Esophagus muscularis mucosa (tissue), 3 donors: Measurements from ENCODE around the gene DAW1.

Experiments
- POLR2A ChIP-seq: fragments of 450-650 bp; IDR thresholded peaks from one replicate; pipeline ENCODE4 v1.6.1; 2017; ENCODE audit warnings: antibody characterized with exemption, moderate library complexity, mild to moderate bottlenecking, low read depth
- TF ChIP-seq, protein P1 (sequence below), 3 experiments: fragments of 200-600 bp in 2 of 3; fragments of 450-650 bp in 1 of 3; sonication (generic) in 2 of 3; IDR thresholded peaks; one replicate each; pipeline ENCODE4 v1.5.1; 2017 to 2019; ENCODE audit warnings: antibody characterized with exemption in 3 of 3, mild to moderate bottlenecking in 2 of 3, moderate library complexity in 1 of 3

DNA sequence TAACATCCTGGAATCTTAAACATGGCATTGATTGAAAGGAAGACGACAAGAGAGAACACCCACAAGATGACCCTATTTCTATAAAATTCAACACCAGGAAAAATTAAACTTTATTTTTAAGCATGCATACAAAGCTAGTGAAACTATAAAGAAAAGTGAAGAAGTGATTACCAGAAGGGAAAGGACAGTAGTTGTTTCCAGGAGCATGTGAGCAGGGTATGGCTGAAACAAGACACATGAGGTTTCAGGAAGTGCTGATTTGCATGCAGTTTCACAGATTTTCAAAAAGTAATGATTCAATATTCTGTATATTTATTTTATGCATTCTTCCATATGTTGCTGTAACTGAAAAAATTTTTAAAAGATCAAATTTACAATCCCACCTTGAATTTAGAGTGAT, 24.6 kb upstream of the DAW1 start:
- TF ChIP-seq POLR2A, result no peak
- TF ChIP-seq, protein P1, sequence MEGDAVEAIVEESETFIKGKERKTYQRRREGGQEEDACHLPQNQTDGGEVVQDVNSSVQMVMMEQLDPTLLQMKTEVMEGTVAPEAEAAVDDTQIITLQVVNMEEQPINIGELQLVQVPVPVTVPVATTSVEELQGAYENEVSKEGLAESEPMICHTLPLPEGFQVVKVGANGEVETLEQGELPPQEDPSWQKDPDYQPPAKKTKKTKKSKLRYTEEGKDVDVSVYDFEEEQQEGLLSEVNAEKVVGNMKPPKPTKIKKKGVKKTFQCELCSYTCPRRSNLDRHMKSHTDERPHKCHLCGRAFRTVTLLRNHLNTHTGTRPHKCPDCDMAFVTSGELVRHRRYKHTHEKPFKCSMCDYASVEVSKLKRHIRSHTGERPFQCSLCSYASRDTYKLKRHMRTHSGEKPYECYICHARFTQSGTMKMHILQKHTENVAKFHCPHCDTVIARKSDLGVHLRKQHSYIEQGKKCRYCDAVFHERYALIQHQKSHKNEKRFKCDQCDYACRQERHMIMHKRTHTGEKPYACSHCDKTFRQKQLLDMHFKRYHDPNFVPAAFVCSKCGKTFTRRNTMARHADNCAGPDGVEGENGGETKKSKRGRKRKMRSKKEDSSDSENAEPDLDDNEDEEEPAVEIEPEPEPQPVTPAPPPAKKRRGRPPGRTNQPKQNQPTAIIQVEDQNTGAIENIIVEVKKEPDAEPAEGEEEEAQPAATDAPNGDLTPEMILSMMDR (IDR thresholded peaks at IDR 0.05), result no peak
